Globus pallidus (tissue), 1 donor: ENCODE data around the gene TNFRSF18.
A peak's percentile ranks its signal among the peaks of the same experiment; 100 is the strongest.

Experiments used
- DNase-seq: peaks from one replicate; pipeline ENCODE4 v3.0.0-alpha.2; 2015; ENCODE audit warnings: low spot score

The TNFRSF18 gene

GRCh38 chr1:1240822-1241587, 34.6 kb upstream of the TNFRSF18 start:
- DNase-seq: no peak

GRCh38 chr1:1240348-1240732, 33.9 kb upstream of the TNFRSF18 start:
- no peak for DNase-seq

- DNase-seq: no peak
Measured at GRCh38 chr1:1239614-1240347, 33.4 kb upstream of the TNFRSF18 start.

GRCh38 chr1:1239227-1239613, 32.8 kb upstream of the TNFRSF18 start:
- DNase-seq: no peak

GRCh38 chr1:1238702-1239178, 32.3 kb upstream of the TNFRSF18 start:
- DNase-seq: no peak

- DNase-seq: no peak
Measured at GRCh38 chr1:1237874-1238701, 31.7 kb upstream of the TNFRSF18 start.

GRCh38 chr1:1236945-1237873, 30.8 kb upstream of the TNFRSF18 start:
- DNase-seq: no peak

GRCh38 chr1:1236176-1236763, 29.9 kb upstream of the TNFRSF18 start:
- DNase-seq: no peak

GRCh38 chr1:1235016-1235744, 28.8 kb upstream of the TNFRSF18 start:
- DNase-seq: no peak

GRCh38 chr1:1234180-1234808, 27.9 kb upstream of the TNFRSF18 start:
- no peak for DNase-seq

GRCh38 chr1:1233567-1233892, 27.1 kb upstream of the TNFRSF18 start:
- DNase-seq: no peak

GRCh38 chr1:1232796-1233566, 26.6 kb upstream of the TNFRSF18 start:
- no peak for DNase-seq

GRCh38 chr1:1232208-1232795, 25.9 kb upstream of the TNFRSF18 start, which contains the start of gene B3GALT6:
B3GALT6 (plus strand) TSS chr1:1232237; CDS start chr1:1232279, 42 bp downstream.
- no peak for DNase-seq

GRCh38 chr1:1231400-1232207, 25.2 kb upstream of the TNFRSF18 start, which contains the start of gene SDF4:
SDF4 (minus strand) TSS chr1:1232001; CDS start chr1:1228772, 3,229 bp downstream.
- peak; percentile 96 for DNase-seq

- peak; percentile 11 for DNase-seq
Measured at GRCh38 chr1:1230656-1231399, 24.4 kb upstream of the TNFRSF18 start.

GRCh38 chr1:1229770-1230169, 23.4 kb upstream of the TNFRSF18 start:
- no peak for DNase-seq
